GM13976 (cell line): ENCODE results near the gene MVB12B.

Experiments used
- DNase-seq: peaks from one replicate; pipeline ENCODE4 v3.0.0; 2012; ENCODE audit warnings: low spot score
- CTCF ChIP-seq: IDR thresholded peaks from 2 replicates; pipeline ENCODE4 v1.5.1; 2012; ENCODE audit warnings: borderline replicate concordance, mild to moderate bottlenecking; ENCODE audit not compliant: insufficient read depth; ENCODE audit errors: extremely low read depth, missing control alignments, control extremely low read depth
- in situ Hi-C: fragments of 300-500 bp; cut with MboI; formaldehyde crosslinking; loops from one replicate; pipeline ENCODE4 v1.12.0; 2022; ENCODE audit warnings: low sequenced_read_pairs, mixed read lengths, inconsistent platforms; ENCODE audit not compliant: unreplicated experiment

The MVB12B gene

DNA sequence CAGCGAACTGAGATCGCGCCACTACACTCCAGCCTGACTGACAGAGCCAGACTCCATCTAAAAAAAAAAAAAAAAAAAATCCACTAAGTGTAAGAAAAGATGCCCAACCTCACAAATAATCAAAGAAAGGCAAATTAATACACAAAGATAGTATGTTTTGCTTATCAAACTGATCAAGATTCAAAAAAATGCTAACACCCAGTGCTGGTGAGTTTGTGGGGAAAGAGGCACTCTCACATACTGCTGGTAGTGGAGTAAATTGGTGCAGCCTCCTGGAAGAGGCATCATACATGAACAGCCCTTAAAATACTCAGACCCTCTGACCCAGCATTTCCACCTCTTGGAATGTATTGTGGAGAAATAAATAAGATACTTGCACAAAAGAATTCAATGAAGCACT, 216.9 kb downstream of the MVB12B start:
- no peak for TF ChIP-seq CTCF
- in situ Hi-C loops = no loop called here
- no peak for DNase-seq

GRCh38 chr9:126545106-126545505, 218.5 kb downstream of the MVB12B start:
- in situ Hi-C loops = no loop called here
- no peak for DNase-seq
- TF ChIP-seq CTCF = no peak

- no peak for TF ChIP-seq CTCF
- in situ Hi-C loops = no loop called here
- DNase-seq = no peak
Measured at GRCh38 chr9:126546036-126546435, 219.4 kb downstream of the MVB12B start.

GRCh38 chr9:126548312-126548711, 221.7 kb downstream of the MVB12B start:
- DNase-seq = peak; percentile 17
- in situ Hi-C loops = no loop called here
- TF ChIP-seq CTCF = no peak

- no peak for TF ChIP-seq CTCF
- DNase-seq = peak; percentile 17
- in situ Hi-C loops = loop anchor here (10.0 kb wide), 1 partner anchor 45 kb away; no protein-coding TSS in a partner anchor
Measured at GRCh38 chr9:126549246-126550006, 222.8 kb downstream of the MVB12B start.

DNA sequence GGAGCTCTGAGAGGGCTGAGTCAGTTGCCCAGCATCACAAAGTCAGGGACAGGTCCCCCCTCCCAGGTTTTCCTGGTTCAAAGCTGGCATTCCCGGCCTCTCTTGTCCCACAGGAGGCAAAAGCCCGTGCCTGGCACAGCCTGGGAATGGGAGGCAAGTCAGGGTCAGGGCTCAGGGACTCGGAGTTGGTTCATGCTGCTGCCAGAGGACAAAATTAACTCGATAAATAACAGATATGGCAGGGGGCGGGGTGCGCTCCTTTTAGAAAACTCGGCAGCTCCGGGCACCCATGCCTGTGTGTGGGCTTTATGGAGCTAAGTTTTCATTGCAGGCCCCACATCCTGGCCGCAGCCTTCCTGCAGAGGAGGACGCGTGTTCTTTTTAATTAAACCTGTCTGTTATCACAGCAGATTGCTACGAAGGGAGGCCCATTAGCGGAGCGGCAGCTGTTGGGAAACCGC, 224.3 kb downstream of the MVB12B start:
- no peak for TF ChIP-seq CTCF
- in situ Hi-C loops = loop anchor here (10.0 kb wide), 1 partner anchor 46 kb away; no protein-coding TSS in a partner anchor
- DNase-seq = peak; percentile 16
